GM21447 (cell line): ENCODE data around the gene RCAN1.
"Not testable (repeated sequence)": the region's sequence is repeated elsewhere in the genome, so short reads cannot be mapped to it uniquely, and the experiment has no call there.

ENCODE experiments used
- ATAC-seq: cut with Tn5 transposase; IDR thresholded peaks from one replicate; pipeline ENCODE4 v1.9.1; 2021; ENCODE audit not compliant: unreplicated experiment

Gene RCAN1

DNA sequence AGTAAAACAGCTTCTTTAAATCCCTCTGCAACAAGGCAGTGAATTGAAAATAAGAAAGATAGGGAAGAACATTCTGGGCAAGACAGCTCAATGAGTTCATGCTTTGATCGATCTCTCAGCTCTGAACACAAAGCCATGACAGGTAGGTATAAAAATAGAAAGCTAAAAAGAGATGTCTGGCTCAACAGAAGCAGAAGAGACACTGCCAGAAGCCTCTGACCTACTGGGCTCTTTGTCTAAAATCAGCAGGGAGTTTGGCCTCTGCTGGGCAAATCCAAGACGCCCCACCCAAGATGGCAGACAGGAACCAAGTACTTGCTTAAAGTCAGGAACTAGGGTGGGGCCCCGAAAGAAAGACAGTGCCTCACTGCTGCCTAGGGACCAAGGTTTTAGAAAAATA is 147.6 kb downstream of the RCAN1 start:
- not testable (repeated sequence) for ATAC-seq
